Esophagus squamous epithelium (tissue), 5 donors: ENCODE data around the gene RPGRIP1L. TPM values are rescaled to one million over a fixed set of nuclear protein-coding genes. Genes with fewer than 3 reads are reported as not detected.
A peak's percentile ranks its signal among the peaks of the same experiment; 100 is the strongest.

Experiments used
- DNase-seq: peaks from one replicate; lab custom pipeline; 2025; lab: John Stamatoyannopoulos, UW
- H3K27ac ChIP-seq, 4 donors: fragments of 200-600 bp; sonication (generic); one replicate each; pipeline ENCODE4 v1.5.1; 2016 to 2019; ENCODE audit warnings: mild to moderate bottlenecking in 1 of 4
- H3K27me3 ChIP-seq, 4 donors: fragments of 200-600 bp; sonication (generic); 1 replicate in 3 of 4; 2 replicates in 1 of 4; pipeline versions ENCODE4 v1.5.1 to v1.6.0; 2017 to 2021; ENCODE audit warnings: antibody characterized with exemption in 1 of 4
- H3K36me3 ChIP-seq, 3 donors: fragments of 200-600 bp; sonication (generic); one replicate each; pipeline ENCODE4 v1.5.1; 2016 to 2019
- H3K4me1 ChIP-seq, 3 donors: fragments of 200-600 bp; sonication (generic); one replicate each; pipeline ENCODE4 v1.5.1; 2017 to 2019
- H3K4me3 ChIP-seq, 4 donors: fragments of 200-600 bp; sonication (generic); 1 replicate in 3 of 4; 2 replicates in 1 of 4; pipeline ENCODE4 v1.5.1; 2016 to 2019; ENCODE audit warnings: mild to moderate bottlenecking in 2 of 4, moderate library complexity in 1 of 4
- H3K9me3 ChIP-seq, 3 donors: fragments of 200-600 bp; sonication (generic); one replicate each; pipeline ENCODE4 v1.5.1; 2016 to 2019
- POLR2A ChIP-seq, 4 donors: fragments of 450-650 bp; IDR thresholded peaks; one replicate each; pipeline ENCODE4 v1.6.1; 2017; ENCODE audit warnings: antibody characterized with exemption in 4 of 4, mild to moderate bottlenecking in 4 of 4, moderate library complexity in 3 of 4
- WGBS, 2 donors: methylation state at CpG; one replicate each; pipeline ENCODE4 v1.1.5; 2018; 5-methylcytosine and 5-hydroxymethylcytosine counted together
- intact Hi-C: fragments of 100-400 bp; cut with DNase I; formaldehyde crosslinking; loops from one replicate; pipeline ENCODE4 v1.15.0; 2022
- total RNA-seq, 4 donors: library from RNA; depleted of rRNA; stranded (reverse); fragments of >200 nt; gene quantifications; one replicate each; pipeline ENCODE4 v1.1.0, GENCODE V29; 2016
- TF ChIP-seq, protein P1 (sequence below), 6 experiments: fragments of 450-650 bp in 4 of 6; fragments of 200-600 bp in 2 of 6; sonication (generic) in 2 of 6; IDR thresholded peaks; one replicate each; pipeline ENCODE4 v1.5.1; 2016 to 2019; ENCODE audit warnings: antibody characterized with exemption in 6 of 6, mild to moderate bottlenecking in 4 of 6, moderate library complexity in 4 of 6
- donor health status: DM: yes; HTN: yes; CAD: no.

RPGRIP1L gene
- total RNA-seq, 4 donors from 2014 or later: 1.2 to 3.9 (median 3.7) TPM

DNA sequence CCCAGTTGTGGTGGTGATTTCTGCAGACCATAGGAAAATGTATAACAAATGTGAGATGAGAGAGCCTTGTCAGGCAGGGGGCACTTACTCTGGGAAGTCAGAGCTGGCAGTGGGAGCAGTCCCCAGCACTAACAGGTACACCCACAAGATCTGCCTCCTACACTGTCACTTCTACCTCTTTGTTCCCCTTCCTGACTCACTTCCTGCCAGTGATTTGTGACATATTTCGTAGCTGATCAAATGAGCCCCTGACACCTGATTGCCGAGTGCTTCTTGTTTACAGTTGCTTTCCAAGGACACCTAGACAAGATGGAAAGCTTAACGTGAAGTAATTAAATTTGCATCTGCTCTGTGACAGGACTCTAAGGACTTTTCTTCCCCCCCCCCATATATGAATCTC is 40.8 kb upstream of the RPGRIP1L start:
- peaks cover 5 to 59% (median 23%) of the 10 kb centered on the region in 3 donors for H3K4me1 ChIP-seq
- H3K27ac ChIP-seq: peak overlapping the region in 1 of 4 donors; percentile 44
- H3K9me3 ChIP-seq: peaks cover 0 to 7% (median 0%) of the 10 kb centered on the region in 3 donors
- intact Hi-C loops: no loop called here
- H3K4me3 ChIP-seq: no peak overlapping the region
- 25 to 37% methylated on average over 3 of the region's 3 CpGs for WGBS, 2 donors
- no peak for DNase-seq
- H3K27me3 ChIP-seq: no peaks in the 10 kb centered on the region
- TF ChIP-seq, protein P1, sequence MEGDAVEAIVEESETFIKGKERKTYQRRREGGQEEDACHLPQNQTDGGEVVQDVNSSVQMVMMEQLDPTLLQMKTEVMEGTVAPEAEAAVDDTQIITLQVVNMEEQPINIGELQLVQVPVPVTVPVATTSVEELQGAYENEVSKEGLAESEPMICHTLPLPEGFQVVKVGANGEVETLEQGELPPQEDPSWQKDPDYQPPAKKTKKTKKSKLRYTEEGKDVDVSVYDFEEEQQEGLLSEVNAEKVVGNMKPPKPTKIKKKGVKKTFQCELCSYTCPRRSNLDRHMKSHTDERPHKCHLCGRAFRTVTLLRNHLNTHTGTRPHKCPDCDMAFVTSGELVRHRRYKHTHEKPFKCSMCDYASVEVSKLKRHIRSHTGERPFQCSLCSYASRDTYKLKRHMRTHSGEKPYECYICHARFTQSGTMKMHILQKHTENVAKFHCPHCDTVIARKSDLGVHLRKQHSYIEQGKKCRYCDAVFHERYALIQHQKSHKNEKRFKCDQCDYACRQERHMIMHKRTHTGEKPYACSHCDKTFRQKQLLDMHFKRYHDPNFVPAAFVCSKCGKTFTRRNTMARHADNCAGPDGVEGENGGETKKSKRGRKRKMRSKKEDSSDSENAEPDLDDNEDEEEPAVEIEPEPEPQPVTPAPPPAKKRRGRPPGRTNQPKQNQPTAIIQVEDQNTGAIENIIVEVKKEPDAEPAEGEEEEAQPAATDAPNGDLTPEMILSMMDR (IDR thresholded peaks at IDR 0.05): no peak
- TF ChIP-seq POLR2A (IDR thresholded peaks at IDR 0.05): no peak
- H3K36me3 ChIP-seq: no peaks in the 10 kb centered on the region

DNA sequence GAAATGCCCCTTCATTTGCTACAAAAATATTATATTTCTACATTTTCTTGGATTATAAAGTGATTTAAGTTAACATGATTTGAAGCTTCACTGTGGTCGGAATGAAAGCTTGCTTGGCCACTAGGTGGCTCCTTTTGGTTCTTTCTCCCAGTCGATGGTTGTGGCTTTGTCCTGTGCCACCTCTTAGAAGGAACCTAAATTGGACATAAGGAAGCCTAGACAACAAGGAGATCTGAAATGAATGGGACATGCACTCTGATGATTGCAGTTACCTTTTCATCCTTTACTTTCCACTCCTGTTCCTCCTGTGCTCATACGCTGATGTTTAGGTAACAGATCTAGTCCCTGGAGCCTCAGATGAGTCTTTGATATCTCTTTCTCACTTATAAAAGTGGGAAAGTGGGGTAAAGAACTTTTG is 39.5 kb upstream of the RPGRIP1L start:
- TF ChIP-seq POLR2A (IDR thresholded peaks at IDR 0.05): no peak
- TF ChIP-seq, protein P1 (IDR thresholded peaks at IDR 0.05): peak in 5 of 6 experiments; percentile 39 to 64 (median 41)
- Histone ChIP-seq H3K4me3 (no peak overlapping the region), H3K9me3 (peaks cover 0 to under 1% (median 0%) of the 10 kb centered on the region in 3 donors), H3K36me3 (no peaks in the 10 kb centered on the region), H3K4me1 (peaks cover 5 to 59% (median 23%) of the 10 kb centered on the region in 3 donors), H3K27me3 (no peaks in the 10 kb centered on the region), H3K27ac (no peak overlapping the region)
- 52 to 59% methylated on average over 3 of the region's 3 CpGs for WGBS, 2 donors
- intact Hi-C loops: no loop called here
- DNase-seq: no peak

DNA sequence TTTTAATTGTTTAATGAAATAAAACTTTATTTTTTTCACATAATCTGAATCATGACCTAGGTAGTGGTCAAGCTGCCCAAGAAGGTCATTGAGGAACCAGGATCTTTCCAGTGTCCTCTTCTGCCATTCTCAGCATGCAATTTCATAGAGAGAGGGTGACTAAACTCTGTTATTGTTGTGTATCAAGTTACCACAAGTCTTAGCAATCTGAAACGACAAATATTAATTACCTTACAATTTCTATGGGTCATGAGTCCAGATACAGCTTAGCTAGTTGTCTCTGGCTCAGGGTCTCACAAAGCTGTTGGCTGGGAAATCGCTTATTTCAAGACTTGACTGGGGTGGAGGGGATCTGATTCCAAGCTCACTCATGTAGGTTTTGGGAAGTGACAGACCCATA is 37.9 kb upstream of the RPGRIP1L start:
- intact Hi-C loops: no loop called here
- Histone ChIP-seq H3K36me3 (no peaks in the 10 kb centered on the region), H3K27ac (no peak overlapping the region), H3K4me3 (no peak overlapping the region), H3K4me1 (peaks cover 5 to 54% (median 23%) of the 10 kb centered on the region in 3 donors), H3K27me3 (no peaks in the 10 kb centered on the region), H3K9me3 (no peaks in the 10 kb centered on the region)
- WGBS, 2 donors: 56 to 57% methylated on average over 2 of the region's 2 CpGs
- no peak for TF ChIP-seq POLR2A (IDR thresholded peaks at IDR 0.05)
- TF ChIP-seq, protein P1 (IDR thresholded peaks at IDR 0.05): no peak
- no peak for DNase-seq

DNA sequence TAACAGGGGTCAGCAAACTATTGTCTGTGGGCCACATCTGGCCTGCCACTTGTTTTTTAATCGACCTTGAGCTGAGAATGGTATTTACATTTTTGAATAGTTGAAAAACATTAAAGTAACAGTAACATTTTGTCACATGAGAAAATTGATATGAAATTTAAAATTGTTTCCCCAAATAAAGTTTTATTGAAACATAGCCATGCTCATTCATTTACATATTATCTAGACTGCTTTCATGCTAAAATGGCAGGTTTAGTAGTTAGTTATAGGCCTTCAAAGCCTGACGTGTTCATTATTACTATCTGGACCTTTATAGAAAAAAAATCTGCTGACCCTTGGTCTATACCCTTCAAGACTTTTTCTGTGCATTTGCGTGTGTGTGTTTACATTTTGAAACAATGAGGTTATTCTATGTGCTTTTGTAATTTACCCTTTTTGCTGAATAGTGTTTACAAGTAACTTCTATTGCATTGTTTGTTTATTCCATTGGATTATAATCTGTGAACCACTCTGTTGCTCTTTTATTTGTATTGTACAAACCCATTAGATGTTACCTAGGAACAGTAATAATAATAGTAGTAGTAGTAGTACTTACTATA is 37.4 kb upstream of the RPGRIP1L start:
- TF ChIP-seq POLR2A (IDR thresholded peaks at IDR 0.05): no peak
- TF ChIP-seq, protein P1 (IDR thresholded peaks at IDR 0.05): no peak

DNA sequence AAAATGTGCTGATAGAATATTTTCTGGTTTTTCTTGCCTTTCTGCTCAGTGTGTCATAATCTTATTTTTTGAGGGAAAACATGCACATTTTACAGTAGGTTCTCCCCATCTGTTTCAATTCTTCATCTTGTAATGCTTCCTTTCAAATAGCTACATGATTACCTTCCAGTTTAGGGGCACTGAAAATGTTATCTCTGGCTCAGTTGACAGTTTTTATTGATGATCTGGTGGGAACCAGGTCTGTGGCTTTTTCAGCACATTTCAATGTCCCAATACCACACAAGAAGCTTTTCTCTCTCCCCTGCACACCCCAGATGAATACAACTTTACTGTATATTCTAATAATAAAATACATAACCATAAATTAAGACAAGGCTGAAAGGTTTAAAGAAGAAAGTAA is 36.8 kb upstream of the RPGRIP1L start:
- no peaks in the 10 kb centered on the region for H3K27me3 ChIP-seq
- intact Hi-C loops: no loop called here
- H3K4me3 ChIP-seq: no peak overlapping the region
- TF ChIP-seq, protein P1 (IDR thresholded peaks at IDR 0.05): no peak
- no peak for TF ChIP-seq POLR2A (IDR thresholded peaks at IDR 0.05)
- no peak overlapping the region for H3K27ac ChIP-seq
- no peak for DNase-seq
- peaks cover 5 to 43% (median 16%) of the 10 kb centered on the region in 3 donors for H3K4me1 ChIP-seq
- no peaks in the 10 kb centered on the region for H3K9me3 ChIP-seq
- no peaks in the 10 kb centered on the region for H3K36me3 ChIP-seq

More for the DNA sequence above, 37.4 kb upstream of the RPGRIP1L start:
- Histone ChIP-seq H3K4me1 (peaks cover 5 to 49% (median 21%) of the 10 kb centered on the region in 3 donors), H3K27me3 (no peaks in the 10 kb centered on the region), H3K4me3 (no peak overlapping the region), H3K27ac (no peak overlapping the region), H3K36me3 (no peaks in the 10 kb centered on the region), H3K9me3 (no peaks in the 10 kb centered on the region)
- intact Hi-C loops: no loop called here
- DNase-seq: no peak
- WGBS, 2 donors: 83% methylated on average over 3 of the region's 3 CpGs
